ENCODE measurements around the gene PPP1R16B.
A peak's percentile ranks its signal among the peaks of the same experiment; 100 is the strongest.

PPP1R16B gene

DNA sequence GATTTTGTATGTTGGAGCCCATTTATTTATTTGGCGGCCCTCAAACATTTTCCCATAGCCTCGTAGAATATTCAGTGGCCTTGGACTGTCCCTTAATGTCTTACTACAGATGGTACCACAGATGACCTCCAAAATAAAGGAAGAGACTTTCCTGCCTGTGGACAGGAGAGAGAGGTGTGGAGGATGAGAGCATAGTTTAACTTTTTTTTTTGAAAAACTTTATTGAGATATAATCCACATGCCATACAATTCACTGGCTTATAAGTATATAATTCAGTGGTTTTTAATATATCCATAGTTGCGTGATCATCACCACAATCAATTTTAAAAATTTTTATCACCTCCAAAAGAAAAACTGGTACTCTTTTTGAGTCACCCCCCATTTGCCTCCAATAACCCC is 4.6 kb upstream of the PPP1R16B start:
- H3K36me3 ChIP-seq (replicated peaks; ENCODE audit: low read depth, low read length) = no peaks in the 10 kb centered on the region
- peaks cover 12% of the 10 kb centered on the region for H3K4me1 ChIP-seq (ENCODE audit: low read length)
- no peaks in the 10 kb centered on the region for H3K27me3 ChIP-seq (ENCODE audit: low read depth, low read length)
- H3K4me3 ChIP-seq (ENCODE audit: low read length) = no peak overlapping the region
- no peaks in the 10 kb centered on the region for H3K9me3 ChIP-seq (ENCODE audit: insufficient read depth, low read length)
- no peaks in the 10 kb centered on the region for H4K20me1 ChIP-seq (ENCODE audit: insufficient read depth, low read length)
- no peak overlapping the region for H3K27ac ChIP-seq (ENCODE audit: low read length)
- no peak overlapping the region for H3K9ac ChIP-seq (ENCODE audit: low read length)
- no peak overlapping the region for H2AFZ ChIP-seq (ENCODE audit: low read depth, low read length)
- no peak overlapping the region for H3K4me2 ChIP-seq (ENCODE audit: low read length)
- H3K79me2 ChIP-seq (ENCODE audit: low read length) = peaks cover 13% of the 10 kb centered on the region
- TF ChIP-seq CTCF (IDR thresholded peaks at IDR 0.05; ENCODE audit: low read depth, low read length) (no peak), EZH2phosphoT487 (IDR thresholded peaks at IDR 0.05; ENCODE audit: low read depth) (no peak)

DNA sequence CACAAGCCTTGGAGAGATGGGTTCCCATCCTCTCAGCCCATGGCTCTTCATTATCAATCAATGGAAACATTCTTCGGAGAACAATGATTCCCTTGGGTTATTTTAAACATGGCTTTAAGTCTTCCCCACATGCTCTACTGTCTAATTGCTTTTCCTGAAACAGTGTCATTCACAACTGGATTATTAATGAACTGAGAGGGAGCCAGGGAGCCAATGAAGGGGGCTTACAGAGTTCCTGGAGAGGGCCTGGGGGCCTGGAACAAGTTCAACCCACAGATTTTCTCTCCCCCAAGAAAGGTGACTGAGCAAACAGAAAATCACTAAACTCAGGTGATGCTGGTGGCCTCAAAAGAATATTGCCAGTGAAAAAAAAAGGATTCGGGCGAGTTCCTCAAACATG is 1.3 kb upstream of the PPP1R16B start:
- Histone ChIP-seq H2AFZ (ENCODE audit: low read depth, low read length) (no peak overlapping the region), H3K9ac (ENCODE audit: low read length) (peak overlapping the region; percentile 98; the same call in 1 of the 2 replicates), H3K79me2 (ENCODE audit: low read length) (peaks cover 47% of the 10 kb centered on the region), H4K20me1 (ENCODE audit: insufficient read depth, low read length) (peaks cover 27% of the 10 kb centered on the region), H3K4me1 (ENCODE audit: low read length) (peaks cover 32% of the 10 kb centered on the region), H3K9me3 (ENCODE audit: insufficient read depth, low read length) (no peaks in the 10 kb centered on the region), H3K27ac (ENCODE audit: low read length) (peak overlapping the region; percentile 82), H3K4me3 (ENCODE audit: low read length) (no peak overlapping the region), H3K36me3 (replicated peaks; ENCODE audit: low read depth, low read length) (peaks cover 27% of the 10 kb centered on the region), H3K4me2 (ENCODE audit: low read length) (peak overlapping the region; percentile 92), H3K27me3 (ENCODE audit: low read depth, low read length) (no peaks in the 10 kb centered on the region)
- TF ChIP-seq EZH2phosphoT487 (IDR thresholded peaks at IDR 0.05; ENCODE audit: low read depth) (no peak), CTCF (IDR thresholded peaks at IDR 0.05; ENCODE audit: low read depth, low read length) (no peak)

DNA sequence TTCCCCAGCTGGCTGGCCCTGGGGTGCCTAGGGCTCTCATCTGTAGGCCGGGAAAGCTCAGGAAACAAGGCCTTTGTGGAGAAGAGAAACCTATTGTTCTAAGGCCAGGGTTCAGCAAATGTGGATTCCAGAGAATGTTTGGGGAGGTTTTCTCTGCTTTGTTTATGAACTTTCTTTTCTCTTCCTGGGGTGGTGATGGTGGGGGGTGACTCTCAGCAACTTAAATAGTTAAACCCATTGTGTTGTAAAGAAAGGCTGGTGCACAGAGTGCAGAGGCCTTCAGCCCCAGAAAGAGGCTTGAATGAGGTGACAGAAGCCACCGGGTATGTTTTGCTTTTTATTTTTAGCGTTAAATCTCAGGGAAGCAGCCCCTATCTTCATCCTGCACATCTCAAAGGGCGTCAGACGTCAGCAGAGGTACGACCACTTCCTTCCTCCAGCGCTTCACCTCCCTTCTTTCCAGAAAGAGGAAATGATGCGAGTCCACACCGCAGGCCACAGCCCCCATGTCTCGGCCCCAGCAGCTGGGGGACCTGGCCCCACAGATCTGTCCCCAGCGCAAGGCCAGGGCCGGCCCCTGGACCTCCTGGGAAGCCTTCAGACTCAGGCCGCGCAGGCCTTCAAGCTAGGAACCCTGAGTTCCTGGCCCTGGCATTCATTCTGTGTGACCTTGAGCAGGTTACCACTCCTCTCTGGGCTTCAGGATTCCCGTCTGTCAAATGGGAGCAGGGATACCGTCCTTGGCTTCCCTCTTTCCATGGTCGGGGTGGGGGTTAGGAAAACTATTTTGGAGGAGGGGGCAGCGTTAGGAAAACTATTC is 605 bp upstream of the PPP1R16B start:
- Histone ChIP-seq H3K27ac (ENCODE audit: low read length) (peak overlapping the region; percentile 82), H3K27me3 (ENCODE audit: low read depth, low read length) (no peaks in the 10 kb centered on the region)
- no peak for TF ChIP-seq EZH2phosphoT487 (IDR thresholded peaks at IDR 0.05; ENCODE audit: low read depth)
- no peak for TF ChIP-seq CTCF (IDR thresholded peaks at IDR 0.05; ENCODE audit: low read depth, low read length)

GRCh38 chr20:38805958-38806854 is 709 bp downstream of the PPP1R16B start:
- peaks cover 45% of the 10 kb centered on the region for H3K36me3 ChIP-seq (replicated peaks; ENCODE audit: low read depth, low read length)
- H4K20me1 ChIP-seq (ENCODE audit: insufficient read depth, low read length) = peaks cover 47% of the 10 kb centered on the region
- H3K4me2 ChIP-seq (ENCODE audit: low read length) = peak overlapping the region; percentile 92
- peaks cover 67% of the 10 kb centered on the region for H3K79me2 ChIP-seq (ENCODE audit: low read length)
- no peaks in the 10 kb centered on the region for H3K27me3 ChIP-seq (ENCODE audit: low read depth, low read length)
- no peak overlapping the region for H2AFZ ChIP-seq (ENCODE audit: low read depth, low read length)
- H3K27ac ChIP-seq (ENCODE audit: low read length) = peak overlapping the region; percentile 82
- no peaks in the 10 kb centered on the region for H3K9me3 ChIP-seq (ENCODE audit: insufficient read depth, low read length)
- H3K9ac ChIP-seq (ENCODE audit: low read length) = peak overlapping the region; percentile 98
- TF ChIP-seq CTCF (IDR thresholded peaks at IDR 0.05; ENCODE audit: low read depth, low read length) (no peak; the same call in 1 of the 2 replicates), EZH2phosphoT487 (IDR thresholded peaks at IDR 0.05; ENCODE audit: low read depth) (no peak)
- peaks cover 52% of the 10 kb centered on the region for H3K4me1 ChIP-seq (ENCODE audit: low read length)
- H3K4me3 ChIP-seq (ENCODE audit: low read length) = peak overlapping the region; percentile 85

More for the DNA sequence above, 605 bp upstream of the PPP1R16B start:
- peak overlapping the region; percentile 92 for H3K4me2 ChIP-seq (ENCODE audit: low read length)
- H3K9ac ChIP-seq (ENCODE audit: low read length) = peak overlapping the region; percentile 98
- H3K4me1 ChIP-seq (ENCODE audit: low read length) = peaks cover 39% of the 10 kb centered on the region
- peaks cover 34% of the 10 kb centered on the region for H4K20me1 ChIP-seq (ENCODE audit: insufficient read depth, low read length)
- H3K9me3 ChIP-seq (ENCODE audit: insufficient read depth, low read length) = no peaks in the 10 kb centered on the region
- peaks cover 31% of the 10 kb centered on the region for H3K36me3 ChIP-seq (replicated peaks; ENCODE audit: low read depth, low read length)
- peak overlapping the region; percentile 8; the same call in 1 of the 2 replicates for H2AFZ ChIP-seq (ENCODE audit: low read depth, low read length)
- H3K4me3 ChIP-seq (ENCODE audit: low read length) = peak overlapping the region; percentile 85
- peaks cover 53% of the 10 kb centered on the region for H3K79me2 ChIP-seq (ENCODE audit: low read length)
